ENCODE data around the gene SERPINE1.

DNA sequence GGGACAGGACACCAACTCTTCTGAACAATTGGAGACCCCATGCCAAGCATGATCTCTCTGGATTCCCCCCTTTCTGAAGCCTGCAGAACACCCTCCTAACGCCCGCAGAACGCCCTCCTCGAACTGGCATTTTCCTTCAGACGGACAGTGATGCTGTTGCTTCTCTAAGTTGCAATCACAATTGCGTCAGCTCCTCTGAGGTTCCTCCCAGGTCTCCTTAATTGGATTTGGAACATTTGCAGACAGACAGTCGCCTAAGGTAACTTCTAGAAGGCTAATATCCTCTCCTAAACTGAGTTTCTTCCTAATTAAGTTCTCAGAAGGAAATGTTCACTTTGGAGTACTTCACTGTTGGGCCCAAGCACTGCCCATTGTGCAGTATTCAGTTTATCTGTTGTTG is 20.5 kb upstream of the SERPINE1 start:
- TF ChIP-seq EZH2phosphoT487 (IDR thresholded peaks at IDR 0.05; ENCODE audit: insufficient read depth, low read depth) (no peak), EZH2 (IDR thresholded peaks at IDR 0.05; ENCODE audit: insufficient read depth, poor library complexity, severe bottlenecking) (no peak)
